ENCODE results near the gene TRAP1. TPM values are rescaled to one million over a fixed set of nuclear protein-coding genes. Genes with fewer than 3 reads are reported as not detected.

Gene TRAP1
- total and polyA plus RNA-seq, 2 experiments from 2014 or later = 62.3 to 80.5 TPM

DNA sequence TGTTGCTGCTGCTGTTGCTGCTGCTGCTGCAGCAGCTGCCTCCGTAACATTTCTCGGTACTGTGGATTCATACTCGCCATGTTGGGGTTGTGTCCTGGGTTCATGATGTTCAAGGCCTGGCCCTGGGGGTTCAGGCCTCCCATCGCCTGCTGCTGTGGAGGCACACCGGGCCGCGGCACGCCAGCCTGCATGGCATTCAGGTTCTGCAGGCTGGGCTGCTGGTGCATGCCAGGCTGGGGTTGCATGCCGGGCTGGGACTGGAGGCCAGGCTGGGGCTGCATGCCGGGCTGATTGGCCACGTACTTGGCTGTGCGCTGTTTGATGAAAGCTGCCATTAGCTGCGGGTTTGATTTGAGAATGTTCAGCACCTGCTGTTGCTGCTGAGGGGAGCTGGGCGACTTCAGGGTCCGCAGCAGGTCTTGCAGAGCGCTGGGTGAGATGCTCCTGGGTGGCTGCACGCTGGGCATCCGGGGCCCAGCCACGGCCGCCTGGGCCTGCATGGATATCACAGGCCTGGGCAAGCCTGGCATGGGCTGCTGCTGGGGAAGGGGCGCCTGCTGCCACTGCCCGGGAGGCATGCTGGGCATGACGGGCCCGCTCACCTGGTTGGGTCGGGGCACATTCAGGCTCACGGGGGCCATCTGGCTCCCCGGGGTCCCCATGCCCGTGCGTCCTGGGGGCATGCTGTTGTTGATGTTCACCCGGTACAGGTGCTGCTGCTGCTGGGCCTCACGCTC lies 11.3 kb upstream of the TRAP1 start:
- H3K4me3 ChIP-seq = no peak overlapping the region
- no peaks in the 10 kb centered on the region for H3K9me2 ChIP-seq (replicated peaks; ENCODE audit: insufficient read depth)
- no peak for DNase-seq (ENCODE audit: low spot score)
- no peak overlapping the region for H3K27ac ChIP-seq
- H4K20me1 ChIP-seq (ENCODE audit: insufficient read depth, poor library complexity, severe bottlenecking) = peaks cover 8% of the 10 kb centered on the region
- H3K4me1 ChIP-seq (ENCODE audit: insufficient read depth) = no peaks in the 10 kb centered on the region
- 97% methylated on average over 31 of the region's 31 CpGs for WGBS (ENCODE audit: low lambda C conversion rate, missing lambda C conversion rate)
- no peak overlapping the region for H3K4me2 ChIP-seq
- no peaks in the 10 kb centered on the region for H3K36me3 ChIP-seq (replicated peaks; ENCODE audit: insufficient read depth, low read depth)
- no peak overlapping the region for H2AFZ ChIP-seq
- no peaks in the 10 kb centered on the region for H3K9me3 ChIP-seq (ENCODE audit: low read depth)
- TF ChIP-seq EZH2 (IDR thresholded peaks at IDR 0.05; ENCODE audit: borderline replicate concordance) (no peak), EZH2phosphoT487 (IDR thresholded peaks at IDR 0.05; ENCODE audit: low read depth, severe bottlenecking, unreplicated experiment) (no peak), CTCF (IDR thresholded peaks at IDR 0.05; ENCODE audit: poor library complexity) (no peak)
- H3K27me3 ChIP-seq = no peaks in the 10 kb centered on the region
- no peaks in the 10 kb centered on the region for H3K79me2 ChIP-seq

DNA sequence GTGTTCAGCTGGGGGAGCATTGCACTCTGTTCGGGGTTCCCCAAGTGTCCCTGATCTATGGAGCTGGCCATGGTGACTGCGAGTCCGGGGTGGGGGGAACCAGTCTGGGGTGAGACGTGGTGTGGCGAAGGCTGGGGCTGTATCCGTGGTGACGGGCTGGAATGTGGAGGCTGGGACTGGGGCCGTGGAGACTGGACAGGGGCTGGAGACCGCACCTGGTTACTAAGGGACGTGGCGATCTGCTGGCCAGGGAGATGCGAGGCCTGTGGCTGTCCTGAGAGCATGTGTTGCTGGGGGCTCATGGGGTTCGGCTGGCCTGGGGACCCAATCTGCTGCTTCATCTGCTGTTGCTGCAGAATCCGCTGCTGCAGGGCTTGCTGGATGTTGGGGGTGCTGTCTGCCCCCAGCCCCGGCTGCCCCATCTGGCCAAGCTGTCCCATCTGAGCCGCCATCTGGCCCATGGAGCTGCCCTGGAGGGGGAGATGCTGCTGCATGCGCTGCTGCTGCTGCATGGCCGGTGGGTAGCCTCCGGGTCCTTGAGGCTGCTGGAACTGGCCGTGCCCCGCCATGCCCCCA lies 10.6 kb upstream of the TRAP1 start:
- Histone ChIP-seq H3K4me3 (no peak overlapping the region), H3K27ac (no peak overlapping the region), H4K20me1 (ENCODE audit: insufficient read depth, poor library complexity, severe bottlenecking) (peaks cover 6% of the 10 kb centered on the region), H2AFZ (no peak overlapping the region), H3K9me3 (ENCODE audit: low read depth) (no peaks in the 10 kb centered on the region), H3K4me1 (ENCODE audit: insufficient read depth) (no peaks in the 10 kb centered on the region), H3K36me3 (replicated peaks; ENCODE audit: insufficient read depth, low read depth) (no peaks in the 10 kb centered on the region), H3K9me2 (replicated peaks; ENCODE audit: insufficient read depth) (no peaks in the 10 kb centered on the region), H3K27me3 (no peaks in the 10 kb centered on the region), H3K4me2 (no peak overlapping the region), H3K79me2 (no peaks in the 10 kb centered on the region)
- WGBS (ENCODE audit: low lambda C conversion rate, missing lambda C conversion rate) = 98% methylated on average over 21 of the region's 21 CpGs
- DNase-seq (ENCODE audit: low spot score) = no peak
- TF ChIP-seq CTCF (IDR thresholded peaks at IDR 0.05; ENCODE audit: poor library complexity) (no peak), EZH2phosphoT487 (IDR thresholded peaks at IDR 0.05; ENCODE audit: low read depth, severe bottlenecking, unreplicated experiment) (no peak), EZH2 (IDR thresholded peaks at IDR 0.05; ENCODE audit: borderline replicate concordance) (no peak)

DNA sequence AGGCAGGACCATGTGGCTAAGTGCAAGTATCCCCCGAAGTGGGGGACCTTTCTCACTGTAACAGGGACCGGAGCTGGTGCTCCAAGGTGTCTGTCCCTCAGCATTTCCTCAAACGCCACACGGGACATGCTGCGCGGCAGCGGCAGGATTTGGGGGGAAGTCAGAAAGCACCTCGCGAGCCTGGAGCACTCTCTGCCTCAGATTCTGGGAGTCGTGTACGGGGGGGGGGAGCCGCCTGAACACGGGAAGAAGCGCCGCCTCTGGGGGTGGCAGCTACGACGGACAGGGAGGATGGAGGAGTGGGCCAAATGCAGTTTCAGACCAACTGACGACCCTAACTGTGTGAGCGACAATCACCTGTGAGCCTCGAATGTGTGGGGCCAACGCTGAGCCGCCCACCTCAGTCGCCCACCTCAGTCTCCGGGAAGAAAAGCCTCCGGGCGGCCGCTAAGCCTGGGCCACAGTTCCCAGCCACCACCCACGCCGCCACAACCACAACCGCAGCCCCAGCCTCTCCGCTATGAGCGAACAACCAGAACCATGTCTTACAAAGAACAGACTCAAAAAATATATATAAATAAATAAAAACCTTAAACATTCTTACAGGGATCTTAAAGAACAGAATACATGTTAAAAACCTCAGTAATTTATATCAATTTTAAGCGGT lies 8.8 kb upstream of the TRAP1 start:
- H3K79me2 ChIP-seq = no peaks in the 10 kb centered on the region
- H3K9me3 ChIP-seq (ENCODE audit: low read depth) = no peaks in the 10 kb centered on the region
- H3K27ac ChIP-seq = no peak overlapping the region
- no peaks in the 10 kb centered on the region for H3K27me3 ChIP-seq
- no peak overlapping the region for H3K4me2 ChIP-seq
- H3K36me3 ChIP-seq (replicated peaks; ENCODE audit: insufficient read depth, low read depth) = no peaks in the 10 kb centered on the region
- H3K9me2 ChIP-seq (replicated peaks; ENCODE audit: insufficient read depth) = no peaks in the 10 kb centered on the region
- no peak overlapping the region for H2AFZ ChIP-seq
- H3K4me3 ChIP-seq = no peak overlapping the region
- 96% methylated on average over 28 of the region's 33 CpGs for WGBS (ENCODE audit: low lambda C conversion rate, missing lambda C conversion rate)
- no peaks in the 10 kb centered on the region for H4K20me1 ChIP-seq (ENCODE audit: insufficient read depth, poor library complexity, severe bottlenecking)
- TF ChIP-seq EZH2 (IDR thresholded peaks at IDR 0.05; ENCODE audit: borderline replicate concordance) = no peak
- TF ChIP-seq EZH2phosphoT487 (IDR thresholded peaks at IDR 0.05; ENCODE audit: low read depth, severe bottlenecking, unreplicated experiment) = no peak
- no peak for TF ChIP-seq CTCF (IDR thresholded peaks at IDR 0.05; ENCODE audit: poor library complexity)
- DNase-seq (ENCODE audit: low spot score) = no peak
- no peaks in the 10 kb centered on the region for H3K4me1 ChIP-seq (ENCODE audit: insufficient read depth)

Measured in hepatocyte (in vitro differentiated cells).